Activated B cell treated with CpG ODN at 0.5 μM for 24 hours (primary cell): ENCODE data around the gene TMEM69. TPM values are rescaled to one million over a fixed set of nuclear protein-coding genes. Genes with fewer than 3 reads are reported as not detected.

ENCODE experiments used
- ATAC-seq: fragments of 200-7000 bp; cut with Tn5 transposase; one replicate; pipeline ENCODE4 v1.10.0; 2021; ENCODE audit warnings: low read depth, mild to moderate bottlenecking, moderate library complexity
- CTCF ChIA-PET: fragments of 350-600 bp; sonication (Branson Sonifier 250); formaldehyde crosslinking; loops from one replicate; lab custom pipeline; 2021; ENCODE audit warnings: antibody characterized with exemption; lab: Charles Lee
- POLR2A ChIA-PET: fragments of 350-600 bp; sonication (Branson Sonifier 250); formaldehyde crosslinking; loops from one replicate; lab custom pipeline; 2021; ENCODE audit warnings: antibody characterized with exemption; lab: Charles Lee
- DNase-seq: peaks from one replicate; pipeline ENCODE4 v3.0.0; 2022
- H3K27ac Mint-ChIP-seq: one replicate; pipeline ENCODE4 v1.8.0; 2020; ENCODE audit warnings: mixed read lengths
- H3K27me3 Mint-ChIP-seq: one replicate; pipeline ENCODE4 v1.8.0; 2021; ENCODE audit warnings: mixed read lengths
- H3K36me3 Mint-ChIP-seq: one replicate; pipeline ENCODE4 v1.8.0; 2021; ENCODE audit warnings: low read depth, mixed read lengths
- H3K4me1 Mint-ChIP-seq: one replicate; pipeline ENCODE4 v1.8.0; 2021; ENCODE audit warnings: mixed read lengths
- H3K4me3 Mint-ChIP-seq: one replicate; pipeline ENCODE4 v1.8.0; 2020; ENCODE audit warnings: mild to moderate bottlenecking, mixed read lengths
- H3K9me3 Mint-ChIP-seq: one replicate; pipeline ENCODE4 v1.8.0; 2020; ENCODE audit warnings: mixed read lengths
- CTCF ChIP-seq: fragments of 200-600 bp; IDR thresholded peaks from one replicate; pipeline ENCODE4 v1.8.0; 2022; ENCODE audit warnings: antibody characterized with exemption, mild to moderate bottlenecking
- intact Hi-C: fragments of 100-400 bp; cut with micrococcal nuclease; formaldehyde crosslinking; loops from one replicate; pipeline ENCODE4 v1.15.1; 2024
- total RNA-seq: library from RNA; stranded (reverse); gene quantifications from 2 replicates; pipeline ENCODE4 v1.2.3, GENCODE V29; 2022

The TMEM69 gene
- 26.6 and 28.6 TPM in 2 replicates for total RNA-seq

- Mint-ChIP-seq H3K4me1 (peaks cover 39% of the 10 kb centered on the region), H3K4me3 (peak within 1 kb of the TSS; percentile 99), H3K27ac (peak within 1 kb of the TSS; percentile 100), H3K27me3 (no peaks in the 10 kb centered on the region), H3K36me3 (peaks cover 54% of the 10 kb centered on the region), H3K9me3 (no peaks in the 10 kb centered on the region)
- ChIA-PET POLR2A (interaction anchor here (0.5 to 2.7 kb wide), 11 partner anchors 11 to 991 kb away, joined by 3 to 31 read pairs (median 5); partner anchors contain the start of genes NASP, PRDX1 and TESK2), CTCF (no interaction called here)
- intact Hi-C loops: loop anchor here (1.0 to 10.0 kb wide), 14 partner anchors 44 to 1656 kb away; partner anchors contain the start of genes BEST4, CCDC163, HECTD3 and IPP
- no peak for TF ChIP-seq CTCF
- ATAC-seq (no peak), DNase-seq (peak; percentile 64)
Observed at GRCh38 chr1:45687754-45688740, at the start of gene TMEM69. Gene TMEM69, plus strand, starts transcription at chr1:45688181. Its CDS starts 2,888 bp downstream, at chr1:45691069.

DNA sequence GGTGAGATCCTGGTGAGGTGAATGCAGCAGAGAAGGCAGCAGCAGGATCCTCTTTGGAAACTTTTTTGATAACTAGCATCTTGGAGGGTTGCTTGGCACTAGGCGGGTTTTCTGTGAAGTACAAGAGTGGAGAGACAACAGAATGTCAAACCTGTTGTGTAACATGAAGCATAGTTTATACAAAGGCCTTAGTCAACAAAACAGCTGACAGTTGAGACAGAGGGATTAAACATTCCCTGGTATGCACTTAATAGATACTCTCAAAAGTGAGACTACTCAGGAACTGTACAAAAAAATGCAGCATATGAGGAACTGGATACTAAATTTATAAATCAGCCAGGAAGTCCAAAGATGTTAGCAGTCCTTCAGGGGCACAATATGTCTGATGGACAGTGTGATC is 47.7 kb upstream of the TMEM69 start:
- no peak for DNase-seq
- ChIA-PET CTCF (no interaction called here), POLR2A (no interaction called here)
- Mint-ChIP-seq H3K27me3 (no peaks in the 10 kb centered on the region), H3K4me1 (peaks cover 12% of the 10 kb centered on the region), H3K36me3 (peaks cover 29% of the 10 kb centered on the region), H3K4me3 (no peak overlapping the region), H3K27ac (no peak overlapping the region), H3K9me3 (no peaks in the 10 kb centered on the region)
- no peak for TF ChIP-seq CTCF
- ATAC-seq: no peak
- intact Hi-C loops: no loop called here

DNA sequence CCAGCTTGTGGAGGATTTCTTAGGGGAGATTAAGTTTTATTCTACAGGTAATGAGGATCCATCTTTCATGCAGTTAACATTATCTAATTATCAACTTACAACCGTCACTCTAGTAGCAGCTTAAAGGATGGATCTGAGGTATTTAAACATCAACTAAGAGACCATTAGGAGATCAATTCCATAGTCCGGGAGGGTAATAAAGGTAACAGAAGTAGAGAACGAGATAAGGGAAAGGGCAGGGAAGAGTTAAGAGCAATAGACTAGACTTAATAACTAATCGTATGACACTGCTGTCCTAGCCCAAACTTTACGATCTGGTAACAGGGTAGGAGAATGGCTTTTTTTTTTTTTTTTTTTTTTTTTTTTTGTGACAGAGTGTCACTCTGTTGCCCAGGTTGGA is 44.7 kb upstream of the TMEM69 start:
- POLR2A ChIA-PET: no interaction called here
- Mint-ChIP-seq H3K4me3 (no peak overlapping the region), H3K9me3 (no peaks in the 10 kb centered on the region), H3K4me1 (peaks cover 27% of the 10 kb centered on the region), H3K36me3 (peaks cover 48% of the 10 kb centered on the region), H3K27me3 (no peaks in the 10 kb centered on the region), H3K27ac (no peak overlapping the region)
- no peak for TF ChIP-seq CTCF
- DNase-seq (no peak), ATAC-seq (no peak)
- intact Hi-C loops: no loop called here
- CTCF ChIA-PET: no interaction called here

GRCh38 chr1:45643978-45644377 is 44.0 kb upstream of the TMEM69 start:
- Mint-ChIP-seq H3K9me3 (no peaks in the 10 kb centered on the region), H3K36me3 (peaks cover 52% of the 10 kb centered on the region), H3K27ac (no peak overlapping the region), H3K27me3 (no peaks in the 10 kb centered on the region), H3K4me3 (no peak overlapping the region), H3K4me1 (peaks cover 27% of the 10 kb centered on the region)
- intact Hi-C loops: no loop called here
- ChIA-PET POLR2A (interaction anchor here (0.7 kb wide), 1 partner anchor 42 kb away, joined by 3 read pairs; the partner anchor contains the start of gene GPBP1L1), CTCF (no interaction called here)
- TF ChIP-seq CTCF: no peak
- ATAC-seq (no peak), DNase-seq (no peak)

DNA sequence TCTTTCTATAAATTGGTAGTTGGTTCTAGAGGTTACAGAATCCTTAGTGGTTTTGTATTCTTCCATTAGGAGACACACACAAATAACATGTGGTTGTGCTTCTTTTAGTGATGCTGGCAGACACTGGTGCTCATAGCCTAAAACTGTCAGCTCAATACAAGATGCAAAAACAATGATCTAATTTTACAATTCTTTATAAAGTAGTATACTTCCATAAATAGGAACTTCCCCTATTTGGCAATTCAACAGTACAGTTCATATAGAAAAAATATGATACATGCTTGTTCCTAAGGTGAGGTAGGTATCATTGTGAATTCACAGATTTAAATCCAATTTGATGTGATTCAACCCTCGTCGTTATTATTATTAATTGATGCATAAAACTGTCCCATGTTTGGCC is 43.3 kb upstream of the TMEM69 start:
- intact Hi-C loops: no loop called here
- no peak for TF ChIP-seq CTCF
- no peak overlapping the region for H3K4me3 Mint-ChIP-seq
- no peaks in the 10 kb centered on the region for H3K27me3 Mint-ChIP-seq
- H3K27ac Mint-ChIP-seq: no peak overlapping the region
- DNase-seq (no peak), ATAC-seq (no peak)
- peaks cover 57% of the 10 kb centered on the region for H3K36me3 Mint-ChIP-seq
- peaks cover 27% of the 10 kb centered on the region for H3K4me1 Mint-ChIP-seq
- ChIA-PET CTCF (no interaction called here), POLR2A (interaction anchor here (0.7 to 1.2 kb wide), 2 partner anchors 11 to 41 kb away, joined by 3 read pairs; partner anchors contain the start of gene GPBP1L1)
- H3K9me3 Mint-ChIP-seq: no peaks in the 10 kb centered on the region
